H9 (cell line): ENCODE results near the gene TMEM14B. TPM values are rescaled to one million over a fixed set of nuclear protein-coding genes. Genes with fewer than 3 reads are reported as not detected.

Source experiments
- DNase-seq: peaks from one replicate; pipeline ENCODE4 v3.0.0-alpha.2; 2017
- H2AFZ ChIP-seq: one replicate; pipeline ENCODE4 v1.6.1; 2013; ENCODE audit warnings: mild to moderate bottlenecking, low read length, control low read depth, moderate library complexity
- H2AK5ac ChIP-seq: 2 replicates; pipeline ENCODE4 v1.6.1; 2013; ENCODE audit warnings: low read length, control low read depth, mixed read lengths; ENCODE audit not compliant: insufficient read length
- H2BK120ac ChIP-seq: one replicate; pipeline ENCODE4 v1.6.1; 2013; ENCODE audit warnings: low read depth, mild to moderate bottlenecking, low read length, control low read depth, inconsistent platforms; ENCODE audit not compliant: poor library complexity, severe bottlenecking
- H2BK12ac ChIP-seq: 2 replicates; pipeline ENCODE4 v1.6.1; 2013; ENCODE audit warnings: low read length, control low read depth, mixed read lengths, low read depth; ENCODE audit not compliant: insufficient read length
- H2BK15ac ChIP-seq: 2 replicates; pipeline ENCODE4 v1.6.1; 2013; ENCODE audit warnings: low read depth, low read length, control low read depth
- H2BK20ac ChIP-seq: one replicate; pipeline ENCODE4 v1.6.1; 2013; ENCODE audit warnings: low read depth, mild to moderate bottlenecking, low read length, control low read depth, inconsistent platforms; ENCODE audit not compliant: poor library complexity, severe bottlenecking
- H2BK5ac ChIP-seq: 2 replicates; pipeline ENCODE4 v1.6.1; 2013; ENCODE audit warnings: low read length, control low read depth, mixed read lengths; ENCODE audit not compliant: insufficient read length
- H3K14ac ChIP-seq: 2 replicates; pipeline ENCODE4 v1.6.1; 2013; ENCODE audit warnings: low read length, control low read depth; ENCODE audit not compliant: insufficient read depth
- H3K18ac ChIP-seq: 2 replicates; pipeline ENCODE4 v1.6.1; 2013; ENCODE audit warnings: low read depth, mild to moderate bottlenecking, mixed read lengths, low read length, control low read depth; ENCODE audit not compliant: insufficient read length
- H3K23ac ChIP-seq: 2 replicates; pipeline ENCODE4 v1.6.1; 2013; ENCODE audit warnings: low read length, control low read depth, mixed read lengths, low read depth; ENCODE audit not compliant: insufficient read length
- H3K23me2 ChIP-seq: 2 replicates; pipeline ENCODE4 v1.6.1; 2013; ENCODE audit warnings: low read depth, mild to moderate bottlenecking, mixed read lengths, low read length, control low read depth; ENCODE audit not compliant: insufficient read length, poor library complexity, severe bottlenecking
- H3K27ac ChIP-seq: 2 replicates; pipeline ENCODE4 v1.5.1; 2013; ENCODE audit warnings: low read length, control low read depth, mixed read lengths, low read depth; ENCODE audit not compliant: insufficient read length
- H3K27me3 ChIP-seq: 2 replicates; pipeline ENCODE4 v1.6.1; 2013; ENCODE audit warnings: low read length, control low read depth, inconsistent platforms; ENCODE audit not compliant: insufficient read depth
- H3K4ac ChIP-seq: 2 replicates; pipeline ENCODE4 v1.6.1; 2013; ENCODE audit warnings: low read depth, mild to moderate bottlenecking, control low read depth, inconsistent platforms, low read length, moderate library complexity
- H3K4me1 ChIP-seq: 2 replicates; pipeline ENCODE4 v1.6.1; 2013; ENCODE audit warnings: low read length, control low read depth, inconsistent platforms; ENCODE audit not compliant: insufficient read depth
- H3K4me2 ChIP-seq: 2 replicates; pipeline ENCODE4 v1.6.1; 2013; ENCODE audit warnings: low read length, control low read depth, mixed read lengths; ENCODE audit not compliant: insufficient read length, insufficient read depth
- H3K56ac ChIP-seq: 2 replicates; pipeline ENCODE4 v1.6.1; 2013; ENCODE audit warnings: low read depth, mild to moderate bottlenecking, mixed read lengths, low read length, control low read depth; ENCODE audit not compliant: insufficient read length
- H3K79me1 ChIP-seq: 2 replicates; pipeline ENCODE4 v1.6.1; 2013; ENCODE audit warnings: low read depth, mild to moderate bottlenecking, moderate library complexity, low read length, control low read depth, inconsistent platforms; ENCODE audit not compliant: insufficient read depth, poor library complexity, severe bottlenecking
- H3K79me2 ChIP-seq: 2 replicates; pipeline ENCODE4 v1.6.1; 2013; ENCODE audit warnings: low read length, control low read depth, inconsistent platforms; ENCODE audit not compliant: insufficient read depth
- H3K9ac ChIP-seq: 2 replicates; pipeline ENCODE4 v1.6.1; 2013; ENCODE audit warnings: low read length, control low read depth, mixed read lengths; ENCODE audit not compliant: insufficient read length; ENCODE audit errors: extremely low read depth
- H3K9me3 ChIP-seq: one replicate; pipeline ENCODE4 v1.6.1; 2013; ENCODE audit warnings: low read depth, low read length, inconsistent platforms; ENCODE audit not compliant: control insufficient read depth
- H3T11ph ChIP-seq: one replicate; pipeline ENCODE4 v1.6.1; 2013; ENCODE audit warnings: mild to moderate bottlenecking, low read length, control low read depth, inconsistent platforms
- H4K20me1 ChIP-seq: one replicate; pipeline ENCODE4 v1.6.1; 2013; ENCODE audit not compliant: control insufficient read depth, insufficient read length, insufficient read depth
- H4K5ac ChIP-seq: 2 replicates; pipeline ENCODE4 v1.6.1; 2013; ENCODE audit warnings: low read depth, mild to moderate bottlenecking, mixed read lengths, low read length, control low read depth; ENCODE audit not compliant: insufficient read length
- H4K8ac ChIP-seq: replicated peaks from 2 replicates; pipeline ENCODE4 v1.6.1; 2013; ENCODE audit warnings: low read length, control low read depth, mixed read lengths, low read depth; ENCODE audit not compliant: insufficient read length
- H4K91ac ChIP-seq: 2 replicates; pipeline ENCODE4 v1.6.1; 2013; ENCODE audit warnings: low read depth, mild to moderate bottlenecking, moderate library complexity, mixed read lengths, low read length, control low read depth; ENCODE audit not compliant: insufficient read length
- H3K27ac Mint-ChIP-seq, 3 experiments: 2 replicates in 2 of 3; 3 replicates in 1 of 3; pipeline ENCODE4 v1.8.0; 2020 to 2021; ENCODE audit warnings: mixed read lengths in 3 of 3, mild to moderate bottlenecking in 1 of 3, moderate library complexity in 1 of 3
- H3K27me3 Mint-ChIP-seq: 2 replicates; pipeline ENCODE4 v1.8.0; 2021; ENCODE audit warnings: low read depth, mild to moderate bottlenecking, moderate library complexity, mixed read lengths
- H3K36me3 Mint-ChIP-seq, 3 experiments: 2 replicates in 2 of 3; 3 replicates in 1 of 3; pipeline ENCODE4 v1.8.0; 2020 to 2021; ENCODE audit warnings: low read depth in 3 of 3, mixed read lengths in 3 of 3; ENCODE audit not compliant: insufficient read depth in 1 of 3
- H3K4me1 Mint-ChIP-seq, 2 experiments: 2 replicates each; pipeline ENCODE4 v1.8.0; 2020; ENCODE audit warnings: mixed read lengths in 2 of 2
- H3K4me3 Mint-ChIP-seq, 2 experiments: 2 replicates in 1 of 2; 3 replicates in 1 of 2; pipeline ENCODE4 v1.8.0; 2020 to 2021; ENCODE audit warnings: mild to moderate bottlenecking in 2 of 2, mixed read lengths in 2 of 2, moderate library complexity in 1 of 2
- H3K9me3 Mint-ChIP-seq, 2 experiments: 2 replicates in 1 of 2; 3 replicates in 1 of 2; pipeline ENCODE4 v1.8.0; 2020; ENCODE audit warnings: mild to moderate bottlenecking in 2 of 2, mixed read lengths in 2 of 2, moderate library complexity in 1 of 2
- WGBS: extraction: QIAGEN DNeasy Blood & Tissue Kit; methylation state at CpG from one replicate; pipeline ENCODE4 v1.1.7; 2013; ENCODE audit warnings: missing lambda C conversion rate, low lambda C conversion rate, mixed read lengths; ENCODE audit not compliant: insufficient read length; ENCODE audit errors: extremely low coverage; 5-methylcytosine and 5-hydroxymethylcytosine counted together
- total RNA-seq: library from RNA; stranded (reverse); gene quantifications from 2 replicates; pipeline ENCODE4 v1.2.1, GENCODE V29; 2021
- TF ChIP-seq, protein P1 (sequence below): fragments of 200-600 bp; sonication (generic); conservative IDR thresholded peaks from 3 replicates; pipeline ENCODE4 v1.8.0; 2021; ENCODE audit warnings: antibody characterized with exemption, mild to moderate bottlenecking

The TMEM14B gene
- total RNA-seq, 1 experiment from 2014 or later = 107 TPM

- no peak for DNase-seq
- Histone ChIP-seq H3K9me3 (no peaks in the 10 kb centered on the region), H3K14ac (no peak overlapping the region), H3K27me3 (no peaks in the 10 kb centered on the region), H2BK120ac (no peak overlapping the region), H3K56ac (no peak overlapping the region), H3K27ac (no peak overlapping the region), H4K8ac (no peak overlapping the region), H3K9ac (no peak overlapping the region), H3T11ph (no peak overlapping the region), H3K23me2 (no peaks in the 10 kb centered on the region), H2BK20ac (no peak overlapping the region), H2BK12ac (no peak overlapping the region), H2AFZ (no peak overlapping the region), H4K91ac (no peak overlapping the region), H3K79me2 (no peaks in the 10 kb centered on the region), H2BK5ac (no peak overlapping the region), H4K5ac (no peak overlapping the region), H3K23ac (no peak overlapping the region), H3K4me2 (no peak overlapping the region), H3K18ac (no peak overlapping the region), H3K4me1 (no peaks in the 10 kb centered on the region), H2BK15ac (no peak overlapping the region), H2AK5ac (no peak overlapping the region), H3K4ac (no peak overlapping the region), H3K79me1 (no peaks in the 10 kb centered on the region), H4K20me1 (no peaks in the 10 kb centered on the region)
- WGBS = no CpG with 5 or more reads among the region's 17 CpGs
- TF ChIP-seq, protein P1, sequence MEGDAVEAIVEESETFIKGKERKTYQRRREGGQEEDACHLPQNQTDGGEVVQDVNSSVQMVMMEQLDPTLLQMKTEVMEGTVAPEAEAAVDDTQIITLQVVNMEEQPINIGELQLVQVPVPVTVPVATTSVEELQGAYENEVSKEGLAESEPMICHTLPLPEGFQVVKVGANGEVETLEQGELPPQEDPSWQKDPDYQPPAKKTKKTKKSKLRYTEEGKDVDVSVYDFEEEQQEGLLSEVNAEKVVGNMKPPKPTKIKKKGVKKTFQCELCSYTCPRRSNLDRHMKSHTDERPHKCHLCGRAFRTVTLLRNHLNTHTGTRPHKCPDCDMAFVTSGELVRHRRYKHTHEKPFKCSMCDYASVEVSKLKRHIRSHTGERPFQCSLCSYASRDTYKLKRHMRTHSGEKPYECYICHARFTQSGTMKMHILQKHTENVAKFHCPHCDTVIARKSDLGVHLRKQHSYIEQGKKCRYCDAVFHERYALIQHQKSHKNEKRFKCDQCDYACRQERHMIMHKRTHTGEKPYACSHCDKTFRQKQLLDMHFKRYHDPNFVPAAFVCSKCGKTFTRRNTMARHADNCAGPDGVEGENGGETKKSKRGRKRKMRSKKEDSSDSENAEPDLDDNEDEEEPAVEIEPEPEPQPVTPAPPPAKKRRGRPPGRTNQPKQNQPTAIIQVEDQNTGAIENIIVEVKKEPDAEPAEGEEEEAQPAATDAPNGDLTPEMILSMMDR = no peak
- H3K4me3 Mint-ChIP-seq = no peak overlapping the region
- peak overlapping the region in 1 of 3 experiments; percentile 58; a peak in 2 of 7 replicates for H3K27ac Mint-ChIP-seq
- H3K27me3 Mint-ChIP-seq = no peaks in the 10 kb centered on the region
- H3K9me3 Mint-ChIP-seq = no peaks in the 10 kb centered on the region
- peaks cover 20 to 42% (median 40%) of the 10 kb centered on the region in 3 experiments; a peak in 6 of 7 replicates for H3K36me3 Mint-ChIP-seq
- no peaks in the 10 kb centered on the region for H3K4me1 Mint-ChIP-seq
Observed at GRCh38 chr6:10733151-10733715, 14.4 kb upstream of the TMEM14B start.
